Vagina (tissue), 2 donors: Measurements from ENCODE around the gene HAGH.

Experiments
- CTCF ChIP-seq, 3 experiments: fragments of 450-650 bp in 2 of 3; fragments of 200-600 bp in 1 of 3; sonication (generic) in 1 of 3; IDR thresholded peaks; one replicate each; pipeline ENCODE4 v1.5.1; 2017 to 2019; ENCODE audit warnings: antibody characterized with exemption in 3 of 3, mild to moderate bottlenecking in 2 of 3, moderate library complexity in 2 of 3
- POLR2A ChIP-seq, 2 donors: fragments of 450-650 bp; IDR thresholded peaks; one replicate each; pipeline ENCODE4 v1.6.1; 2017; ENCODE audit warnings: antibody characterized with exemption in 2 of 2, mild to moderate bottlenecking in 2 of 2, moderate library complexity in 2 of 2
- POLR2AphosphoS5 ChIP-seq, 2 donors: sonication (generic); formaldehyde crosslinking; IDR thresholded peaks; one replicate each; pipeline ENCODE4 v1.9.0; 2017; ENCODE audit warnings: antibody characterized with exemption in 2 of 2, mild to moderate bottlenecking in 2 of 2, low read depth in 1 of 2; ENCODE audit not compliant: insufficient read depth in 1 of 2

DNA sequence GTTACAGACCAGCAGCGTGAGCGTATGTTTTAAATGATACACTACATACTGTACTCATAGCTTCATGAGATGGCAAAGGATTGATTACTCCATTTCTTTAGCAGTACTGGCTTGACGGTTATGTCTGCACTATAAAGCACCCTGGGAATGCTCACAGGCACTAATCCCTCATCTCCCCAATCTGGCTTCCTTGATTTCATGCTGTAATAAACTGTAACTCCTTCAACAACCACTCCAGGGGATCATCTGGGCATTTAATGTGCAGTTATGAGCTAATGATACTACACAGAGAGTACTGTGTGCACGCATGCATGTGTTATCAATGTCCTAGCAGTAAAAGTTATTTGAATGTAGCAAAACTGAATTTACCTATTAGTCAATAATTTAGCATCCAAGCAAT is 25.2 kb upstream of the HAGH start:
- TF ChIP-seq POLR2A (IDR thresholded peaks at IDR 0.05): no peak
- TF ChIP-seq CTCF (IDR thresholded peaks at IDR 0.05): no peak
- TF ChIP-seq POLR2AphosphoS5 (IDR thresholded peaks at IDR 0.05; ENCODE audit: insufficient read depth in 1 of 2, low read depth in 1 of 2): no peak
